ENCODE results near the gene MCC. TPM values are rescaled to one million over a fixed set of nuclear protein-coding genes. Genes with fewer than 3 reads are reported as not detected.

The MCC gene
- total RNA-seq, 1 donor from 2014 or later, result 22.7 TPM

GRCh38 chr5:113371721-113372196 lies 116.5 kb downstream of the MCC start:
- H3K9me3 Mint-ChIP-seq (ENCODE audit: unreplicated experiment), result no peaks in the 10 kb centered on the region
- no peak for DNase-seq (ENCODE audit: low spot score)
- H3K4me1 Mint-ChIP-seq (ENCODE audit: unreplicated experiment), result peaks cover 5% of the 10 kb centered on the region
- H3K27me3 Mint-ChIP-seq (ENCODE audit: unreplicated experiment), result no peaks in the 10 kb centered on the region
- H3K4me3 Mint-ChIP-seq (ENCODE audit: unreplicated experiment), result no peak overlapping the region
- TF ChIP-seq, protein P1, sequence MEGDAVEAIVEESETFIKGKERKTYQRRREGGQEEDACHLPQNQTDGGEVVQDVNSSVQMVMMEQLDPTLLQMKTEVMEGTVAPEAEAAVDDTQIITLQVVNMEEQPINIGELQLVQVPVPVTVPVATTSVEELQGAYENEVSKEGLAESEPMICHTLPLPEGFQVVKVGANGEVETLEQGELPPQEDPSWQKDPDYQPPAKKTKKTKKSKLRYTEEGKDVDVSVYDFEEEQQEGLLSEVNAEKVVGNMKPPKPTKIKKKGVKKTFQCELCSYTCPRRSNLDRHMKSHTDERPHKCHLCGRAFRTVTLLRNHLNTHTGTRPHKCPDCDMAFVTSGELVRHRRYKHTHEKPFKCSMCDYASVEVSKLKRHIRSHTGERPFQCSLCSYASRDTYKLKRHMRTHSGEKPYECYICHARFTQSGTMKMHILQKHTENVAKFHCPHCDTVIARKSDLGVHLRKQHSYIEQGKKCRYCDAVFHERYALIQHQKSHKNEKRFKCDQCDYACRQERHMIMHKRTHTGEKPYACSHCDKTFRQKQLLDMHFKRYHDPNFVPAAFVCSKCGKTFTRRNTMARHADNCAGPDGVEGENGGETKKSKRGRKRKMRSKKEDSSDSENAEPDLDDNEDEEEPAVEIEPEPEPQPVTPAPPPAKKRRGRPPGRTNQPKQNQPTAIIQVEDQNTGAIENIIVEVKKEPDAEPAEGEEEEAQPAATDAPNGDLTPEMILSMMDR (IDR thresholded peaks at IDR 0.05; ENCODE audit: unreplicated experiment), result no peak
- no peak overlapping the region for H3K27ac Mint-ChIP-seq (ENCODE audit: unreplicated experiment)
- H3K36me3 Mint-ChIP-seq (ENCODE audit: low read depth, unreplicated experiment), result no peaks in the 10 kb centered on the region

DNA sequence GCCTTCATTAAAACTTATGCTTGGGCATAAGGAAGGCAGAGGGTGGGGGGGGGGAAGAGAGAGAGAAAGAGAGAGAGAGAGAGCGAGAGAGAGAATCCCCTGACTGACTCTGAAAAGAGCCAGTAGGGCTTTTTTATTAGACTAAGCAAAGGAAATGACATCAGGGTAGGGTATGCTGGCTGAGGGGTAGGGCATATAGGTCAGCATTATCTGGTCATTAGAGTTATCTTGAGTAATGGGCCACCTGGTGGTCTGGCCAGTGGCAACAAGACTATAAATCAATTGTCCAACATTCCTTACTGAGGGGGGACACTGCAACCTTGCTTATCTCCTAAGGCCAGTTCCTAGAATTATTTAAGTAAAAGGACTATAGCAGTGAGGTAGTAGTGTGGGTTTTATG lies 120.7 kb downstream of the MCC start:
- Mint-ChIP-seq H3K27ac (ENCODE audit: unreplicated experiment) (no peak overlapping the region), H3K4me3 (ENCODE audit: unreplicated experiment) (no peak overlapping the region), H3K9me3 (ENCODE audit: unreplicated experiment) (peaks cover 17% of the 10 kb centered on the region), H3K27me3 (ENCODE audit: unreplicated experiment) (peaks cover 5% of the 10 kb centered on the region), H3K36me3 (ENCODE audit: low read depth, unreplicated experiment) (peaks cover 14% of the 10 kb centered on the region), H3K4me1 (ENCODE audit: unreplicated experiment) (peaks cover 5% of the 10 kb centered on the region)
- TF ChIP-seq, protein P1 (IDR thresholded peaks at IDR 0.05; ENCODE audit: unreplicated experiment), result no peak
- DNase-seq (ENCODE audit: low spot score), result no peak

DNA sequence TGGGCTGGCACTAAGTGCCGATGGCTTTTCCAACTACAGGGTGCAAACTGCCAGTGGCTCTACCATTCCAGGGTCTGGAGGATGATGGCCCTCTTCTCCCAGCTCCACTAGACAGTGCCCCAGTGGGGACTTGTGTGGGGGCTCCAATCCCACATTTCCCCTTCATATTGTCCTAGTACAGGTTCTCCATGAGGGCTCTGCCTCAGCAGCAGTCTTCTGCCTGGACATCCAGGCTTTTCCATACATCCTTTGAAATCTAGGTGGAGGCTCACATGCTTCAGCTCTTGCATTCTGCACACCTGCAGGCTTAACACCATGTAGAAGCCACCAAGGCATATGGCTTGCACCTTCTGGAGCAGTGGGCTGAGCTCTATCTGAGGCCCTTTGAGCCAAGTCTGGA lies 123.8 kb downstream of the MCC start:
- Mint-ChIP-seq H3K27me3 (ENCODE audit: unreplicated experiment) (peaks cover 5% of the 10 kb centered on the region), H3K4me3 (ENCODE audit: unreplicated experiment) (no peak overlapping the region), H3K9me3 (ENCODE audit: unreplicated experiment) (peaks cover 17% of the 10 kb centered on the region), H3K4me1 (ENCODE audit: unreplicated experiment) (no peaks in the 10 kb centered on the region), H3K27ac (ENCODE audit: unreplicated experiment) (no peak overlapping the region), H3K36me3 (ENCODE audit: low read depth, unreplicated experiment) (peaks cover 14% of the 10 kb centered on the region)
- TF ChIP-seq, protein P1 (IDR thresholded peaks at IDR 0.05; ENCODE audit: unreplicated experiment), result no peak
- DNase-seq (ENCODE audit: low spot score), result no peak

GRCh38 chr5:113361701-113362100 lies 126.6 kb downstream of the MCC start:
- TF ChIP-seq, protein P1 (IDR thresholded peaks at IDR 0.05; ENCODE audit: unreplicated experiment), result no peak
- no peak for DNase-seq (ENCODE audit: low spot score)
- H3K9me3 Mint-ChIP-seq (ENCODE audit: unreplicated experiment), result peaks cover 17% of the 10 kb centered on the region
- H3K36me3 Mint-ChIP-seq (ENCODE audit: low read depth, unreplicated experiment), result peaks cover 14% of the 10 kb centered on the region
- H3K4me1 Mint-ChIP-seq (ENCODE audit: unreplicated experiment), result peaks cover 8% of the 10 kb centered on the region
- no peak overlapping the region for H3K27ac Mint-ChIP-seq (ENCODE audit: unreplicated experiment)
- peaks cover 5% of the 10 kb centered on the region for H3K27me3 Mint-ChIP-seq (ENCODE audit: unreplicated experiment)
- no peak overlapping the region for H3K4me3 Mint-ChIP-seq (ENCODE audit: unreplicated experiment)

GRCh38 chr5:113359419-113359818 lies 128.8 kb downstream of the MCC start:
- no peak overlapping the region for H3K4me3 Mint-ChIP-seq (ENCODE audit: unreplicated experiment)
- H3K4me1 Mint-ChIP-seq (ENCODE audit: unreplicated experiment), result peaks cover 8% of the 10 kb centered on the region
- H3K27me3 Mint-ChIP-seq (ENCODE audit: unreplicated experiment), result no peaks in the 10 kb centered on the region
- no peak for DNase-seq (ENCODE audit: low spot score)
- peaks cover 7% of the 10 kb centered on the region for H3K36me3 Mint-ChIP-seq (ENCODE audit: low read depth, unreplicated experiment)
- TF ChIP-seq, protein P1 (IDR thresholded peaks at IDR 0.05; ENCODE audit: unreplicated experiment), result no peak
- peaks cover 9% of the 10 kb centered on the region for H3K9me3 Mint-ChIP-seq (ENCODE audit: unreplicated experiment)
- no peak overlapping the region for H3K27ac Mint-ChIP-seq (ENCODE audit: unreplicated experiment)

Measured in endothelial cell (in vitro differentiated cells).